ENCODE measurements around the gene SERINC2.

Gene SERINC2

GRCh38 chr1:31413405-31414001 is 490 bp downstream of the SERINC2 start:
- no peak for TF ChIP-seq CTCF (conservative IDR thresholded peaks at IDR 0.05; ENCODE audit: low read length)
- peak; percentile 58 for DNase-seq (ENCODE audit: low read depth)
- peak overlapping the region; percentile 87 for H3K4me3 ChIP-seq (ENCODE audit: low read length)

GRCh38 chr1:31414980-31415370 is 2.0 kb downstream of the SERINC2 start:
- no peak for TF ChIP-seq CTCF (conservative IDR thresholded peaks at IDR 0.05; ENCODE audit: low read length)
- no peak for DNase-seq (ENCODE audit: low read depth)
- peak overlapping the region; percentile 87 for H3K4me3 ChIP-seq (ENCODE audit: low read length)

- no peak for DNase-seq (ENCODE audit: low read depth)
- TF ChIP-seq CTCF (conservative IDR thresholded peaks at IDR 0.05; ENCODE audit: low read length): no peak
- H3K4me3 ChIP-seq (ENCODE audit: low read length): no peak overlapping the region
These were observed 2.6 kb downstream of the SERINC2 start for GRCh38 chr1:31415658-31416057.

GRCh38 chr1:31416101-31416736 is 3.2 kb downstream of the SERINC2 start:
- TF ChIP-seq CTCF (conservative IDR thresholded peaks at IDR 0.05; ENCODE audit: low read length): no peak
- H3K4me3 ChIP-seq (ENCODE audit: low read length): no peak overlapping the region
- DNase-seq (ENCODE audit: low read depth): no peak

GRCh38 chr1:31417148-31417547 is 4.1 kb downstream of the SERINC2 start:
- no peak for TF ChIP-seq CTCF (conservative IDR thresholded peaks at IDR 0.05; ENCODE audit: low read length)
- DNase-seq (ENCODE audit: low read depth): no peak
- no peak overlapping the region for H3K4me3 ChIP-seq (ENCODE audit: low read length)

- no peak for TF ChIP-seq CTCF (conservative IDR thresholded peaks at IDR 0.05; ENCODE audit: low read length)
- DNase-seq (ENCODE audit: low read depth): no peak
- no peak overlapping the region for H3K4me3 ChIP-seq (ENCODE audit: low read length)
These were observed 5.8 kb downstream of the SERINC2 start for GRCh38 chr1:31418626-31419323.

- no peak for DNase-seq (ENCODE audit: low read depth)
- no peak for TF ChIP-seq CTCF (conservative IDR thresholded peaks at IDR 0.05; ENCODE audit: low read length)
- H3K4me3 ChIP-seq (ENCODE audit: low read length): no peak overlapping the region
These were observed 7.7 kb downstream of the SERINC2 start for GRCh38 chr1:31420716-31421115.

Measured in AG10803 (cell line).